Left ventricle myocardium inferior (tissue), 1 donor: ENCODE measurements around the gene MACROD1. TPM values are rescaled to one million over a fixed set of nuclear protein-coding genes. Genes with fewer than 3 reads are reported as not detected.
A peak's percentile ranks its signal among the peaks of the same experiment; 100 is the strongest.

Experiments
- DNase-seq: peaks from one replicate; pipeline ENCODE4 v3.0.0-alpha.2; 2020
- H3K27ac ChIP-seq: fragments of 200-600 bp; replicated peaks from 2 replicates; pipeline ENCODE4 v1.8.0; 2021
- H3K27me3 ChIP-seq: fragments of 200-600 bp; 2 replicates; pipeline ENCODE4 v1.8.0; 2021; ENCODE audit warnings: low read depth
- H3K36me3 ChIP-seq: fragments of 200-600 bp; 2 replicates; pipeline ENCODE4 v1.8.0; 2021
- H3K4me1 ChIP-seq: fragments of 200-600 bp; 2 replicates; pipeline ENCODE4 v1.8.0; 2021
- H3K4me3 ChIP-seq: fragments of 200-600 bp; 2 replicates; pipeline ENCODE4 v1.8.0; 2021; ENCODE audit warnings: mild to moderate bottlenecking, moderate library complexity
- H3K9me3 ChIP-seq: fragments of 200-600 bp; replicated peaks from 2 replicates; pipeline ENCODE4 v1.8.0; 2021
- CTCF ChIP-seq: fragments of 200-600 bp; IDR thresholded peaks from 2 replicates; pipeline ENCODE4 v1.8.0; 2021; ENCODE audit warnings: antibody characterized with exemption, mild to moderate bottlenecking, borderline replicate concordance
- intact Hi-C: fragments of 100-400 bp; cut with micrococcal nuclease; formaldehyde crosslinking; loops from one replicate; pipeline ENCODE4 v1.11.0; 2022
- total RNA-seq: library from RNA; stranded (reverse); fragmentation: NEBNext Ultra II Directional; extraction: Animal tissue kit (Norgen Biotek cat#: 25700); gene quantifications from one replicate; pipeline ENCODE4 v1.2.1, GENCODE V29; 2021
- donor health status: DM: no; HTN: yes; CAD: no; lungs with severe emphysema.

Gene MACROD1
- total RNA-seq, 1 donor from 2014 or later: 127 TPM

- peaks cover 50% of the 10 kb centered on the region for H3K4me1 ChIP-seq
- H3K27me3 ChIP-seq: no peaks in the 10 kb centered on the region
- no peak for TF ChIP-seq CTCF
- no peaks in the 10 kb centered on the region for H3K9me3 ChIP-seq
- peak; percentile 71 for DNase-seq
- H3K4me3 ChIP-seq: no peak overlapping the region
- intact Hi-C loops: no loop called here
- H3K27ac ChIP-seq: peak overlapping the region; percentile 54
- H3K36me3 ChIP-seq: peaks cover 5% of the 10 kb centered on the region
Observed at GRCh38 chr11:64156235-64157011, 9.5 kb downstream of the MACROD1 start.

GRCh38 chr11:64153812-64154211 is 12.1 kb downstream of the MACROD1 start:
- no peak for DNase-seq
- intact Hi-C loops: no loop called here
- Histone ChIP-seq H3K4me1 (peaks cover 76% of the 10 kb centered on the region), H3K9me3 (no peaks in the 10 kb centered on the region), H3K36me3 (peaks cover 5% of the 10 kb centered on the region), H3K4me3 (no peak overlapping the region), H3K27ac (no peak overlapping the region), H3K27me3 (no peaks in the 10 kb centered on the region)
- TF ChIP-seq CTCF: no peak

DNA sequence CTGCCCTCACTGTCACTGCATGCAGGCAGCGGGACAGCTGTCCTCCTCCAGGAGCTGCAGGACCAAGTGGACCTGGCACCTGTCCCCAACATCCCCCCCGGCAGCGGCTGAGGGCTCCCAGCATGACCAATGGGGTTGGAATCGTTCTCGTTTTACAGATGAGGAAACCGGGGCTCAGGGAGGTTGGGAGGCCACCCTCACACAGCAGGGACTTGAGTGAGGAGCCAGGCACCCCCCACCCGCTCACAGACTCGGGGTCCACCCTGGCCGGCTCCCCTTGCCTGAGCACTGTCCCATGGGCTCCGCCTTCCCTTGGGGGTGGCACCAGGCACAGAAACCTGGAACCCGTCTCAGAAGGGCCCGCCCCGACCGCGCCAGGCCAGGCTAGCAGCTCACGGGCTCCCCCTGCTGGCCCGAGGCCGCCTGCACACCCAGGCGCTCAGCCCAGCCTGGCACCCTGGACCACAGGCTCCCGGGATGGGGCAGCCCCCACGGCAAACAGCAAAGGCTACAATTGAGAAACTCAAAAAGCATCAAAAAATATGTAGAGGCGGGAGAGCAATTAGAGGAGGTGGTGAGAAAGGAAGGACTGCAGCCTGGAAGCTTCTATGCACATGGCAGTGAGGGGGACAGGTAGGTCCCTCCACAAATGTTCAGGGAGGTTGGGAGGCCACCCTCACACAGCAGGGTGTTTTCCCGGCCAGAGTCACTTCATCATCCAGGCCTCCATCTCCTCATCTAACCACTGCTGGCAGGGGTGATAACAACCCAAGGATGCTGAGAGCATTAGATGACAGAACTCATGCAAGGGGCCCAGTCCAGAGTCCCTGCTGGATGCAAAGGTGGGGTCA is 12.8 kb downstream of the MACROD1 start:
- peaks cover 79% of the 10 kb centered on the region for H3K4me1 ChIP-seq
- intact Hi-C loops: no loop called here
- no peaks in the 10 kb centered on the region for H3K27me3 ChIP-seq
- no peaks in the 10 kb centered on the region for H3K9me3 ChIP-seq
- H3K4me3 ChIP-seq: no peak overlapping the region
- H3K36me3 ChIP-seq: peaks cover 5% of the 10 kb centered on the region
- TF ChIP-seq CTCF: peak; percentile 100
- no peak overlapping the region for H3K27ac ChIP-seq
- DNase-seq: peak; percentile 64

- Histone ChIP-seq H3K27ac (peak overlapping the region; percentile 88), H3K27me3 (no peaks in the 10 kb centered on the region), H3K9me3 (no peaks in the 10 kb centered on the region), H3K36me3 (peaks cover 5% of the 10 kb centered on the region), H3K4me3 (no peak overlapping the region), H3K4me1 (peaks cover 71% of the 10 kb centered on the region)
- no peak for DNase-seq
- intact Hi-C loops: no loop called here
- TF ChIP-seq CTCF: no peak
Observed at GRCh38 chr11:64151337-64151736, 14.6 kb downstream of the MACROD1 start.

- Histone ChIP-seq H3K4me1 (peaks cover 74% of the 10 kb centered on the region), H3K27me3 (no peaks in the 10 kb centered on the region), H3K4me3 (no peak overlapping the region), H3K9me3 (no peaks in the 10 kb centered on the region), H3K27ac (peak overlapping the region; percentile 88), H3K36me3 (peaks cover 5% of the 10 kb centered on the region)
- no peak for TF ChIP-seq CTCF
- DNase-seq: peak; percentile 75
- intact Hi-C loops: no loop called here
Observed at GRCh38 chr11:64150481-64151239, 15.3 kb downstream of the MACROD1 start.
